GM18507 (cell line): Measurements from ENCODE around the gene NDUFAF2.
A peak's percentile ranks its signal among the peaks of the same experiment; 100 is the strongest.

Source experiments
- DNase-seq: peaks from one replicate; pipeline ENCODE4 v3.0.0; 2011; ENCODE audit warnings: low read depth; ENCODE audit not compliant: insufficient read length; ENCODE audit errors: extremely low spot score
- FAIRE-seq: peaks from 2 replicates; lab custom pipeline; 2011; peaks lifted over from hg19 to GRCh38; lab: Jason Lieb, UNC

NDUFAF2 gene

DNA sequence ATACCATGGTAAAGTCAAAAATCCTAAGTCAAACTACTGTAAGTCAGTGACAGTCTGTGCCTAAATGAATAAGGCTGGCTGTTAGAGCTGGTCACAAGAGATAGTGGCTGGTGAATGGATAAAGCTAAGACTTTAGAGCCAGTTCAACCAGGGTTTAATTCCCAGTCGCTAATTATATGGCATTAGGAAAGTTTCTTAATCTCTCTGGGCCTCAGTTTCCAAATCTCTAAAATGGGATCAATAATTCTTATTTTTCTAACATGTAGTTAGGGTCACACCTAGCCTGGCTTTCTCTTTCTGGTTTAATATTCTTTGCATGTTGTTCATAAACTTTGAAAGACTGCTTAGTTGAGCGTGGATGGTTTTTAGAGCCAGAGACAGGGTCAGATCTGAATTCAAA, 152.5 kb downstream of the NDUFAF2 start:
- no peak for DNase-seq
- FAIRE-seq = no peak

DNA sequence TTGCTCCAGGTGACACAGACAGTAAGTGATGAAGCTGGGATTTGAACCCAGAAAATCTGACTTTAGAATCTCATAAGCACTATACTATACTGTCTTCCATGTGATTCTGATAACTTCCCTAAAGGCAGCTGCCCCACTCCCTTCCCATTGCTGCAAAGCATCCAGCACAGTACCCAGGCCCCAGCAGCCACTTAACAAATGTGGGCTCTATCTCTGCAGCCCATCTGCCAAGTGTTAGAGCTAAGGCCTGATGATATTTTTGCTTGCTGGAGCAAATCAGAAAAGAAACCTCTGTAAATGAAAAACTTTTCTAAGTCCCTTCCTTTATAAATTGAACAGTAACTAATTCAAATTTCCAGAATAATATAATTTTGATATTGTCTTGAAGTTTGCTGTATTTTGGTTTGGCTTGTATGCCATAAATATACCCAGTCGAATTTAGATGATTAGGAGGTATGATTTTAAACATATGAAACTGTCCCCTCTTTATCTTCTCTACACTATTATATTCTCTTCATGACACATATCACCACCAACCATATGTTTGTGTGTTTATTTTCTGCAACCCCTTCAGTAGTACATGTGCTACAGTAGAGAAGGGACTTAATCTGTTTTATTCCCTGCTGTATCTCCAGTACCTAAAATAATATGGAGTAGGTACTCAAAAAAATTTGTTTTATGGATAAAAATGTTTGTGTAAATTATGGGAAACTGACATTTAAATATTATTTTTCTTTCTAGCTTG, 153.4 kb downstream of the NDUFAF2 start:
- DNase-seq (no peak), FAIRE-seq (no peak)

DNA sequence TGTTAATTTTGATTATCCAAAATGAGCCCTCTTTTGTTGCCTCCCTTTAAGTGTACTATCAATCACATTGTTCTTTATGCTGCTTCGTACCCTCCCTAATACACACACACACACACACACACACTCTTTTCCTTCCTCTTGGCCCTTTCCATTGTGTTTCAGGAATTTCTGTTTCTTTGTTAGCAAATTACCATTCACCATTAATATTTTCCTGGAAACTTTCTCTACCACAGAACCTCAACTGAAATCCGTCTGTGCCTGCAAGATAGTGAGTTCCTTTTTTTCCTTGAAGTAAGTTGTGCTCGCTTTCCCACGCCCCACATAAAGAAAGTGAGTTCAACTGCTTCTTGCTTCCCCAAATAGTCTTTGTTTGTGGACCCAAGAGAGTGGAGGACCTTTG, 155.4 kb downstream of the NDUFAF2 start:
- FAIRE-seq (no peak), DNase-seq (no peak)

DNA sequence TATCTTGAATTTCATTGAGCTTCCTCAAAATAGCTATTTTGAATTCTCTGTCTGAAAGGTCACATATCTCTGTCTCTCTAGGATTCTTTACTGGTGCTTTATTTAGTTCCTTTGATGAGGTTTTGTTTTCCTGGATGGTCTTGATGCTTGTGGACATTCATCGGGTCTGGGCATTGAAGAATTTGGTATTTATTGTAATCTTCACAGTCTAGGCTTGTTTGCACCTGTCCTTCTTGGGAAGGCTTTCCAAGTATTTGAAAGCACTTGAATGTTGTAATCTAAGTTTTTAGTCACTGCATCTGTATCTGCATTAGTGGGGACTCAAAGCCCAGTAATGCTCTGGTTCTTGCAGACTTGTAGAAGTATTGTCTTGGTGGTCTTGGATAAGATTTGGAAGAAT, 169.4 kb downstream of the NDUFAF2 start:
- FAIRE-seq (no peak), DNase-seq (no peak)

DNA sequence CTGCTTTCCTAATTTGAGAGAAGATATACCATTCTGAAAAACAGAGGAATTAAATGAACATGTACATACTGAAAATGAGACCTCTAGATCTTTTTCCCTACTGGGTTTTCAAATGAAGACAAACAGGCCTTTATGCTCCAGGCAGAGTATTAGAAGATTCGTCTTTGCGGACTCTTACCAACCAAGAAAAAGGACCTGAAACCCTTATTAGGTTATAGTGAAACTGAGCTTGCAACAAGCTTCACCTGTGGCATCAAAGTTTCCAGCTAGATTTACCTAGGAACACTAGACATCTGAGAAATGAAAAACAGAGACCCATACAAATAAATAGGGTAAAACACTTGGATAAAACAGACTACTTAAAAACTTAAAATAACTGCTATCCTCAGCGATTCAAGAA, 171.0 kb downstream of the NDUFAF2 start:
- FAIRE-seq (no peak), DNase-seq (no peak)

DNA sequence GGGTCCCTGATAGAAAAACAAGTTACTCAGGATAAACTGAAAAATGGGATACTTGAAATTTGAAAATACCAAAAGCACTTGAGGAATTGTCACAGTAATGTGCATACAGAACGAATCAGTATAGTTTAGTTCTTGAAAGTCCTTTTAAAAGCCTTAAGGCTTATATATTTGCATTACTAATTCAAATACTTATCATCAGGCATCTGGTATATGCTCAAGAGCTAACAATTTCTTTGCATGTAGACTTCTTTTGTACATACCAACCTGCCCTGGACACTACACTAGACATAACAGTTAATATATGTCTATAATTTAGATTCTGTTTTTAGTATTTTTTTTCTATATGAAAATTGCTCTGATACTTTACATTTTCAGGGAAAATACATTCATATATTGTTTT, 174.1 kb downstream of the NDUFAF2 start:
- no peak for DNase-seq
- FAIRE-seq = no peak

DNA sequence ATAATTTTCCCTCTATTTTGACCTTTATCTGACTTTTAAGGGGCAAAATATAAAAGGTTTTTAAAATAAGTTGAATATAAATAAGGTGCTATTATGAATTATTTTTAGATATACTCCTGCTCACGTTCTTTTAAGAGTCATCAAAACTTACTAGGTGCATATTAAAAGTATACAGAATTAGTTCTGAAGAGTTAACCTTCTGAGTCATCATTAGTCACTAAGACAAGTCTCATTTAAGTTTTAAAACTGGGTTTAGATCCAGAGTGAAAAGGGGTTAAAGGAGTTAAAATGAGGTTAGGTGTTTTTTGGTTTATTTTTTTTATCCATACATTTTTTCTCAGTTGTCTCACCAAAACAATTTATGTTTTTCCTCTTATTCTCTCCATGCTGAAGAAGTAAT, 175.5 kb downstream of the NDUFAF2 start:
- DNase-seq (no peak), FAIRE-seq (no peak)

DNA sequence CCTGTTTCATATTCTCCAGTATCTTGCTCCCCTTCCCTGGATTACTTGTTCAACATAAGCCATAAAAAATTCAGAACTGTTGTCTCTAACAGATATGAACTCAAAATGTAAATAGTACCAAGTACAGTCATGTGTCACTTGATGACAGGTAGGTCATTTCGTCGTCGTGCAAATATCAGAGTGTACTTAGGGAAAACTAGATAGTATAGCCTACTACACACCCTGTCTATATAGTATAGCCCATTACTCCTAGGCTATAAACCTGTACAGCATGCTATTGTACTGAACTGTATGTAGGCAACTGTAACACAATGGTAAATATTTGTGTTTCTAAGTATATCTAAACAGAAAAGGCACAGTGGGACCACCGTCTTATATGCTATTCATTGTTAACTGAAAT, 178.1 kb downstream of the NDUFAF2 start:
- no peak for DNase-seq
- FAIRE-seq = peak; percentile 26

DNA sequence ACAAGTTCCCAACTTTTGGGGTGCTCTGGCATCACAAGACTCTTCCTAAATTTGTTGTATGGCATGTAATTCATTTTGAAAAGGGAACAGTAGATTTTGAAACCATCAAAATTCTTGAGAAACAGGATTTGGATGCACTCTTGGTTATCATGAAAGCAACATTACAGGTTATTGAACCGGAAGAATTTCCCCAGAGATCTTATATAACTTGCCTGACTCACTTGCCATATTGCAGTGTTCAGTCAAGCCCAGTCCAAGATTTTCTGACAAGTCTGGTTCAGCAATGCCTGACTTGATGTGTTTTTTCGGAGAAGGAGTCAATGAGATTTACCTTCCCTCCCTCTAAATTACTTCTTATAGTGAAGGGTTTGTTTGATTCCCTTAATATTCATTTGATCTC, 185.3 kb downstream of the NDUFAF2 start:
- no peak for FAIRE-seq
- DNase-seq = no peak

DNA sequence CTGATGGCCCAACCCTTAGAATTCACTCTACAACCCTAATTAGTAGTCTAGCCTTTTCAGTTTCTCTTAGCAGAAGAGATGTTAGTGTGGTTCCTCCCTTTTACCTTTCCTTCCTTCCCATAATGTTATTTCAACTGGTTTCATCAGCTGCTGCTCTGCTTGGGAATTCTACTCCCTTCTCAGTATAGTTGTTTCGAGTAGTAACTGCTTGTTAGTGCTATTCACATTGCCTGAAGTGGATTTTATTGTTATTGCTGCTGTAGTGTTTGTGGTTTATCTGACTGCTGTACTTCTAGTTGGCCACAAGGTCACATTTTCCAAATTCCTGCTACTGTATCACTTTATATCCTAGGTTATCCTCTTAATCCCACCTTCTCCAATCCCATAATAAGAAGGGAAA, 187.6 kb downstream of the NDUFAF2 start:
- DNase-seq (no peak), FAIRE-seq (no peak)

DNA sequence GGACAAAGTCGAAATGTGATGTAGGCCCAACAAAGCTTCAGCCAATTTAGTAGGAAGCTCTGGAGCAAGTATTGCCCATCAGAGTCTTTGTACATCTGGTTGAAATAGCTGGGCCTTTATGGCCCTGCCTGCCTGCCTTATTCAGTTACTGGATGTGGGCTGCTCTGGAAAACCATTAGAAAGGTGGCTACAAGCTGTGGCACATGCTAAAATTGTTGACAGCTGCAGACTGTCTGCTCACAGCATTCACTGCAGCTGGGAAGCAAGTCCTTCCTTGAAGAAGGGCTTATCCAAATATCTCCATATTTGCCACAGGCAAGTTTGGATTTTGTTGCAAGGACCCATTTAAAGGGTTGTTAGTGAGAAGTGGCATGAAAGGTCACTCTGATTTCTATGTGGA, 192.8 kb downstream of the NDUFAF2 start:
- no peak for DNase-seq
- FAIRE-seq = no peak

DNA sequence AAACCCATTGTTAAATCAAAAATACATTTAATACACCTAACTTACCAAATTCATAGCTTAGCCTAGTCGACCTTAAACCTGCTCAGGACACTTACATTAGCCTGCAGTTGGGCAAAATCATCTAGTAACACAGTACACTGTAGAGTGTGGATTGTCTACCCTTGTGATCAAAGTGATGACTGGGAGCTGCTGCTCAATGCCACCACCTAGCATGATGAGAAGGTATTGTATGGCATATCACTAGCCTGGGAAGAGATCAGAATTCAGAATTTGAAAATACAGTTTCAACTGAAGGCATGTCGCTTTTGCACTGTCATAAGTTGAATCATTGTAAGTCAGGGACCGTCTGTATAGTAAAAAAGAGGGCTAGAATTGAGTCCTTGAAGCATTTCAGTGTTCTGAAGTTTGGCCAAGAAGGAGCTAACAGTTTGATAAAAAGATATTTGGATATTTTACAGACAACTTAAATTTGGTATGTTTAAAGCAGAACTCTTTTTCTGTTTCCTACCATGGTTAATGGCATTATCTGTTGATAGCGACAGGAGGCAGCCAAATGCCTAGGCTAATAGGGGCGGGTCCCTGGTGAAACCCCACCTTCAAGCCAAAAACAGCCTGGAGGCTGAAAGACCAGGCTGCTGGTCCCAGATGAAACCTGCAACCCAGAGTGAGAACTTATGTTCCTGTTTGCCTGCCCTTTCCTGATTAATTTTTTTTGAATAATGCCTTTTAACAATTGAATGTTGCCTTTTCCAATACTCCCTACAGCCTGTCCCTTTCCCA, 194.3 kb downstream of the NDUFAF2 start:
- DNase-seq (no peak), FAIRE-seq (no peak)

DNA sequence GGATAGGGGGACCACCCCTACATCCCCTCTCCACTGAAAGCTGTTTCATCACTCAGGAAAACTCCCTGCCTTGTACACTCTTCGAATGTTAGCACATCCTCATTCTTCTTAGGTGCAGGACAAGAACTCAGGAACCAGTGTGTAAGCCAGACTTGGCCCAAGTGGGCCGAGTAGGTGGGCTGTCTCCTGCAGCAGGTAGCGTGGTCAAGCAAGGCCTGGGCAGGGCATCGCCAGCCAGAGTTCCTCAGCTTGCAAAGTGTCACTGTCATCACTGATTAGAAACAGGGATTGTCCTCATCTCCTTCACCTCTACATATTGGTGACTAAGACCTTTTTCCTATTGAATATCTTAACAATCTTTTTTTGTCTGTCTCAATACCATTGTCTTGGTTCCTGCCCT, 194.9 kb downstream of the NDUFAF2 start:
- no peak for DNase-seq
- FAIRE-seq = no peak

DNA sequence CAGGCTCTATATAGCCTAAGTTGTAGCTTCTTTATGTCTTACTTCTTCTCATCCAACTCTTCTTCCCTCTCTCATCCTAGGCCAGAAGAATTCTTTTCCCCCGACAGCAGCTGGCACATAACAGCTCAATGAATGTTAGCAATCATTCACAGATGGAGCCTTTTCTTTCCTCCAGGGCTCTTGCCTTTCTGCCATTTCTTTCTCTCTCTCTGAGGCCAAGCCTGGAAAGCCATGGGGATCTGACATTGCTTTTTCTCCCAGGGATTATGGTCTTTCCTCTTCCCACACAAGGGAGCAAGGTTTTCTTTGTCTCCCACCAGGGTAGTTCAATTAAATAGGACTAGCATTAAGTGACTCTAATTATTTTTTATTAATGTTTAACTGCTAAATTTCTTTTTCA, 196.8 kb downstream of the NDUFAF2 start:
- DNase-seq (no peak), FAIRE-seq (no peak)

DNA sequence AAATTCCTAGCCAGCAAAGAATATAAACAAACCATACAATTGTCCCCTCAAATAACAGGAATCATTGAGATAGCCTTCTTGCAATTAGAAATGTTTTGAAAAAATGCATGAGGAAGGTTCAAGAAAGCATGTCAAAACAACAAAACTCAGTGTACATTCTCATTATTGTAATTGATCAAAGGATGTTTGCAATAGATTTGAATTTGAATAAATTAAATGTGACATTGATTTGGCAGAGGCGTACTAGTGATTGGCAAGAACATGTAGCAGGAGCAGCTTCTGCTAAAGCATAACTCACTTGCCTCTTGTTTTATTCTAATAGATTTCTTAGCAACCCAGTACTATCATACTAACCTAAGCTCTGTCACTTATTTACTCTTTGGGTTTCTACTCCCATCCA, 197.4 kb downstream of the NDUFAF2 start:
- no peak for DNase-seq
- FAIRE-seq = no peak

DNA sequence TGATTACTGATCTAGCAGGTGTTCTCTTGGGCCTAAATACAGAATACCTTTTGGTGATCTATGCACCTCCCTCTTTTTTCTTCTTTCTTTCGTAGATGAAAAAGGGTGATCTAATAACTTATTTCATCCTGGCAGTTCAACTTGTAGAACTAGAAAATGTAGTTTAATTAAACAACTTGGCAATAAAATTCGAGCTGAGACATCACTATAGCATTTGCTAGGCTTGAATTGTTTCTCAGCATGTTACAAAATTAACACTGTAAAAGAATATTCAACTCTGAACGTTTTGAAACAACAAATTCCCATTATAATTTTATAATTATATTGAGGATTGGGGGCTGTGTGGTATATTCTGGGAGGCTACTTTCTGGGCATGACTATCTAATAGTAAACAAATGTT, 197.8 kb downstream of the NDUFAF2 start:
- DNase-seq (no peak), FAIRE-seq (no peak)

DNA sequence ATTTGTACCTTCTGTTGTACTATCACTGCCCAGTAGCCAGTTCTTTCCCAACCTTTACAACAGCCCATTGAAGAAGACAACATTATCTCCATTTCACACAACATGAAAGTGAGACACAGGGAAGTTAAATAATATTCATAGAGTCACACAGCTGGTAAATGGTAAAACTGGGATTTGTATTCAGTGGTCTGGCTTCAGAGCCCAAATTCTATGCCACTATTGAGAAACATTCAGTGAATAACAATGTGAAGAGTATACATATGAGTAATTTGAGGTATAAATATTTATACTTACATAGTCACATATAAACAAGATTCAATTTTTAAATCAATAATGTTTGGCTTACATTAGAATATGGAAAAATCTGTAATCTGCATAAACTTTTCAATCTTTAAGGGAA, 203.5 kb downstream of the NDUFAF2 start:
- FAIRE-seq (no peak), DNase-seq (no peak)

DNA sequence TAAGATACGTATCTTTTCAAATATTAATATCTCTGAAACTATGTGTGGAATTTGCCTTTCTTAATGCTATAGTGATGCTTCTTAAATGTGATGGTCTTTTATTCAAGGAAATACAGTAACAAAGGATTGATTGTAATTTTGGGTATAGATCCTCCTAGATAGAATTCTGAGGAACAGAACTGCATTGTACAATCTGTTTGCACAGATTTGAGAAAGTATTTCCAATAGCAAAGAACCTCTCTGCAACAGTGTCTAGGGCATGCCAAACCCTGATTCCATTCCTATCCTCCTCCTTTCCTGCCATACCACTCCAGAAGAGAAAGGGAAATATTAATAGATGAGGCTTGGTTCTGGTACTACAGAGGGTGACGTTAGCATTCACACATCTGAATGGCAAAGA, 206.9 kb downstream of the NDUFAF2 start:
- DNase-seq = no peak
- FAIRE-seq = no peak

DNA sequence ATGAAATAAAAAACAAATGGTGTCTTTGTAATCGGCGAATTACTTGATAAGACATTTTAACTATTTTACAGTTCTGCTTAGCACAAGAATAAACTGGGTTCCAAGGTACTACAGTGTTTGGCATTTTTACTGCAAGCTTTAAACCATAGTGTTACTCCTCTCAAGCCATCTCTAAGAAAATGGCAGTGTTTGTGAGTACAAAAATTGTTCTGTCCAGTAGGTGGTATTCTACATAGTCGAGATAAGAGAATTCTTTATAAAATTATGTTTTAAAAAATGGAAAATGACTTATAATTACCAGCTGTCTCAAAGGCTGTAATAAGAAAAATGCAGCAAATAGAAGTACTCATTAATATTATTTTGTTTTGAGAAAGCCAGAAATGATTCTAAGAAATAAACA, 214.1 kb downstream of the NDUFAF2 start:
- no peak for DNase-seq
- FAIRE-seq = no peak

DNA sequence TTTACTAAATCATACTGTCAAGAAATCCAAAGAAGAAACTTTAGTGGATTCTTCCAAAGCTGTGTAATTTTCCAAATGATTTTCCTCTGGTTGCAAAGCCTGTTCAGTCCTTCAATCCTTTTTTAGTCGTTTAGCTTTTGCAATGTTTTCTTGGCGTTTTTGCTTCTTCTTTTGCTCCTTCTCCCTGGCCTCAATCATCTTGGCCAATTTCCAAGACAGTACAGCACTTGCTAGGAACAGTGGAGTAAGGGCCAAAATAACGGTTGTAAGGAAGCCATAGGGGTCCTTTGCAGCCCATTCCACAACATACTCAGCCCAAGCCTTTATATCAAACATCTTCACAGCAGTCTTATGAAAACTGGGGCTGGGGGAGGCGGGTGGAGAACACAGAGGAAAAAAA, 214.8 kb downstream of the NDUFAF2 start:
- FAIRE-seq (no peak), DNase-seq (no peak)

DNA sequence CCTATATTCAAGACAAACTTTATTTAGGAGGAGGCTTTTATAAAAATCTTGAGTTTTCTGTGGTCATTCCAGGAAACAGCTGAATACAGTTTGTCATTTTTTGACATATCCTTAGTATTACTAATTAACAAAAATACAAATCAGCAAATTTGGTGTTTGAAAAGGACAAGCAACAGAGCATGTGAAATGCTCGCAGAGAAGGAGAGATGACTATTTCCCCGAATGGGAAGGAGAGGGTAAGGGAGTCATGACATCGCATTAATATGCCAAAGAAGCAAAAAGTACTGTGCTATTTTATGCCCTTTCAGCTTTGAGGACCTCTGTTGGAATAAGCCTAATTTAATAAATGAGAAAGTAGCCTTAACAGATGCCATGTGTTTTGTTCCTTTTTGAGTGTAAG, 215.5 kb downstream of the NDUFAF2 start:
- no peak for FAIRE-seq

More for the DNA sequence above, 215.5 kb downstream of the NDUFAF2 start:
- DNase-seq = no peak
